GM12874 (cell line): ENCODE data around the gene SNRNP35.

Experiments
- TF ChIP-seq, protein P1 (sequence below): IDR thresholded peaks from 2 replicates; pipeline ENCODE4 v1.5.1; 2011; ENCODE audit warnings: low read depth, mild to moderate bottlenecking, control low read depth, low read length, moderate library complexity; ENCODE audit not compliant: insufficient read depth

Gene SNRNP35

DNA sequence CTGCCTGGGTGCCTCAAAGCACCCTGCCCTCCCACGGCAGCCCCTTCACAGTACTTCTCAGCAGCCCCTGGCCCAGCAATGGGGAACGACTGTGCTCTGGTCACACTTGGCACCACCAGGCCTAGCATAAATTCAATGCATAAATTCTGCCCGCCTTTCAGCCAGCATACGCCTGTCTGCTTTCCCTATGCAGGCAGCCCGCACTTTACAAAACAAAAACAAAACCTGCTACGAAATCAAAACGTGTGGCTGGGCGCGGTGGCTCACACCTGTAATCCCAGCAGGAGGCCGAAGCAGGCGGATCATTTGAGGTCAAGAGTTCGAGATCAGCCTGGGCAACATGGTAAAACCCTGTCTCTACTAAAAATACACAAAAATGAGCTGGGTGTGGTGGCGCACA is 33.5 kb downstream of the SNRNP35 start:
- TF ChIP-seq, protein P1, sequence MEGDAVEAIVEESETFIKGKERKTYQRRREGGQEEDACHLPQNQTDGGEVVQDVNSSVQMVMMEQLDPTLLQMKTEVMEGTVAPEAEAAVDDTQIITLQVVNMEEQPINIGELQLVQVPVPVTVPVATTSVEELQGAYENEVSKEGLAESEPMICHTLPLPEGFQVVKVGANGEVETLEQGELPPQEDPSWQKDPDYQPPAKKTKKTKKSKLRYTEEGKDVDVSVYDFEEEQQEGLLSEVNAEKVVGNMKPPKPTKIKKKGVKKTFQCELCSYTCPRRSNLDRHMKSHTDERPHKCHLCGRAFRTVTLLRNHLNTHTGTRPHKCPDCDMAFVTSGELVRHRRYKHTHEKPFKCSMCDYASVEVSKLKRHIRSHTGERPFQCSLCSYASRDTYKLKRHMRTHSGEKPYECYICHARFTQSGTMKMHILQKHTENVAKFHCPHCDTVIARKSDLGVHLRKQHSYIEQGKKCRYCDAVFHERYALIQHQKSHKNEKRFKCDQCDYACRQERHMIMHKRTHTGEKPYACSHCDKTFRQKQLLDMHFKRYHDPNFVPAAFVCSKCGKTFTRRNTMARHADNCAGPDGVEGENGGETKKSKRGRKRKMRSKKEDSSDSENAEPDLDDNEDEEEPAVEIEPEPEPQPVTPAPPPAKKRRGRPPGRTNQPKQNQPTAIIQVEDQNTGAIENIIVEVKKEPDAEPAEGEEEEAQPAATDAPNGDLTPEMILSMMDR: no peak

DNA sequence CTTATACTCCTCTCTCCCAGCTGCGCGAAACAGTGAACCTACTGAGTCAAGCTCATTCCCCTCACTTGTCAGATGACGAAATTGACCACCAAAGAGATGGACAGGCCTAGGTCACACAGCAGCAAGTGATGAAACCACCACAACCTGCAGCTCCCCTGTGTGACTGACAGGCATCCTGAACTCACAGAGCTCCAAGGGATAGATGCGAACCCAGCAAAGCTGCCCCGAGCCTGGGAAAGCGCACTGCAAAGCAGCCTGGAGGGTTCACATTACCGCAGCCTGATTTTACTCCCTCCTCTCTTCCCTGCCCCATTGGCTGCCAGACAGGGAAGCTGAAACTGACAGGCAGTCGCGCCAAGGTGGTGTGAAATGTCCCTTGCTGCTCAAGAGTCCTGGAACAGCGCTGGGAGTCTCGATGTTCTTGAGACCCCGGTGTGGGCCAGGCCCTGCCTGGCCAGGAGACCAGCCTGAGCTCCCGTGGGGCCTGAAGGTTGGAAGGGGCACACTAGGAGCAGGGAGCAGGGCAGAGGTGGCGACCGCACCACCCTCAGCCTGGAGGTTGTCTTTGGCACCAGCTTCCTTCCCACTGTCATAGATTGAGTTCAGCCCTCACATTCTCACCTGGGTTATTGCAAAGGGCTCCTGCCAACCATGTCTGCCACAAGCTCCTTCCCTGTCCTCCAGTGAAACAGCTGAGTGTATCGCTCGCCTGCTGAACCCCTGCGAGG is 36.3 kb downstream of the SNRNP35 start:
- TF ChIP-seq, protein P1: no peak

DNA sequence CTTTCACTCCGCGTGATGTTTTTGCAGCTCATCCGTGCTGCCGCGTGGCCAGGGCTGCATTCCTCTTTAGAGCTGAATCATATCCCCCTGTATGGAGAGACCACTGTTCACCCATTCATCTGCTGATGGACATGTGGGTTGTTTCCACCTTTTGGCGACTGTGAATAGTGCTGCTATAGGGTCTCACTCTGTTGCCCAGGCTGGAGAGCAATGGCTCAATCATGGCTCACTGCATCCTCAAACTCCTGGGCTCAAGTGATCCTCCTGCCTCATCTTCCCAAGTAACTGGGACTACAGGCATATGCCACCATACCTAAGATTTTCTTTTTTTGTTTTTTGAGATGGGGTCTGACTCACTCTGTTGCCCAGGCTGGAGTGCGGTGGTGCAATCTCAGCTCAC is 39.1 kb downstream of the SNRNP35 start:
- TF ChIP-seq, protein P1: no peak

DNA sequence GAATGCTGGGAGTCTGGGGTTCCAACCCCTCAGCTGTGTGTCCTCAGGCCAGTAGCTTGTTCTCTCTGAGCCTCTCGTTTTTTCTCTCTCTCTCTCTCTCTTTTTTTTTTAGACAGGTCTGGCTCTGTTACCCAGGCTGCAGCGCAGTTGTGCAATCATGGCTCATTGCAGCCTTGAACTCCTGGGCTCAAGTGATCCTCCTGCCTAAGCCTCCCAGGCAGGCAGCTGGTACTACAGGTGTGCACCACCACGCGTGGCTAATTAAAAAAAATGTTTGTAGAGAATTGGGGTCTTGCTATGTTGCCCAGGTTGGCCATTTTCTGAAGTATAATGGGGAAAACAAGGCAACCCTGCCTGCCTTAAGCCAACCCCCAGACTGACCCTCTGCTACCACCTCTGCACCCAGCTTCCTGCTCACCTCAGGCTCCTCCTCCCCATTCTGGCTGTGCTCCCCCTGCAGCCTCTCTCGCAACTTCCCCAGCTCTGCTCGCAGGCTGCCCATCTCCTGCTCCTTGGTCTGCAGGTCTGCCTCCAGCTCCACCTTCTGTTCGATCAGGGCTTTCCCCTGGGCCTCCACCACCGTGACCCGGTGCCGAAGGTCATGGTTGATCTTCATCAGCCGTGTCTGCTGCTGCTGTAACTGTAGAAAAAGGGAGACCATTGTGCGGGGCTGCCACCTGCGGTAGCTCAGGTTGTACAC is 40.3 kb downstream of the SNRNP35 start:
- TF ChIP-seq, protein P1: no peak

DNA sequence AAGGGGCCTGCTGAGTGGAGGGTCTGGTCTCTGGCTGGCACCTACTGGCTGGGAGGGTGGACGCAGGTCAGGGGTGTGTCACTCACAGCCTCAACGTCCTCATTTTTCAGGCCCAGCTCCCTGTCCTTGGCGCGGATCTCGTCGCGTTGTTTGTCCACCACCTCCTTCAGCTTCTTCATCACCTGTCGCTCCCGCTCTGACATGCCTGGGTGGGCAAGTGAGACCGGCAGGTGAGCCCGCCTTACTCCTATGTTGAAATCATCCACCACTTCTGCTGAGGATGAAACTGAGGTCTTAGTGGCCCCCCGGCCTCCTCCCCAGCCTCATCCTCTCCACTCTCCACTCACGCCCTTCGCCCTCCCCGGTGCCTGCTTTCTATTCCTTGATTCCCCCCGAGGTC is 41.4 kb downstream of the SNRNP35 start:
- TF ChIP-seq, protein P1: no peak

DNA sequence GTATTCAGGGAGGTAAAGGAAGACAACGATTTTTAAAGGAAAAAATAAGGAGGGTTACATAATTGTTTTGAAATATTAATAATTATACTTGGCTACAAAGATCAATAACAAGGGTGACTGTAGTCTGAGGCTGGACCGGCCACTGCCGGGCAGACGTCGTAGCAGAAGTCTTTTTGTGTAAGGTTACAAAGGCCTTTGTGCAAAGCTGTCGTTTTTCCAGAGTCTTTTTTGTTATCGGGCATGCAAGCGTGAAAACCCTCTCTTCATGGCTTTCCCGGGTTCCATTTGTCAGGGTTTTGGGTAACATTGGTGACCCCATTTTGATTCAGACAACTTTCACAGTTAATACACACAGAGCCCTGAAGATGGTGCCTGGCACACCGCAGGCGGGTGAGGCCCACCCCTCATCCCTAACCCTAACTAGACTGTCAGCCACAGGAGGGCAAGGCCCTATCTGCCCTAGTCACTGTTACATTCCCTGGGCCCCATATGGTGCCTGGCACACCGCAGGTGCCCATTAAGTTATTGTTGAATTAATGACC is 44.3 kb downstream of the SNRNP35 start:
- TF ChIP-seq, protein P1: no peak

DNA sequence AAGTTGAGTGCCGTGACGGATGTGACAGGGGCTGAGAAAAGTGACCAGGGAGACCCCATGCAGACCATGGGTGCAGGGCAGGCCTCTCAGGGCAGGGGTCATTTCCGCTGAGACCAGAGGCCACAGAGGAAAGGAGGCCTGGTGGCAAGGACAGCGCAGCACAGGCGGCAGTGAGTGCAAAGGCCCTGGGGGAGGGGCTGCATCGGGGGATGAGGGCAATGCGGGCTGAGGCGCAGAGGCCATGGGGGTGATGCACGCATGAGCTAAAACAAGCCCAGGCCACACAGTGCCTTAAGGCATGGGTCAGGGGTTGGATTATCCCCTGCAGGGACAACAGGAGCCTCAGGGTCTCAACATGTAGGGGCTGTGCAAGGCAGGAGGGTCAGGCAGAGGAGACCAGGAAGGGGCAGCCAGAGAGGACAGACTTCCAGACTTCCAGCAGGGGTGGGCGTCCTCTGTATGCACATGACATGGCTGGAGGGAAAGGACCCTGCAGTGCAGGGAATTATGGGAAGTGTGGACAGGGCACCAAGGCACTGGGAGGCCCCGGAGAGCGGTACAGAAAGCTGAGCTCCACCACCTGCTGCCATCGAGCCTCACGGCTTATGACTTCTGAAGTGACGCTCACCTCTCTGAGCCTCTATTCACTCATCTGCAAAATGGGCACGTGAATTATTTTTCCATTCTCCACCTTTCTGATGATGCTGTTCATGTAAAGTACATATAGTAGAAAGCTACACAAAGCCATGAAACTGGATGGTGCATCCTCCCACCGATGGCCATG is 48.3 kb downstream of the SNRNP35 start:
- TF ChIP-seq, protein P1: no peak
